H9 (cell line): ENCODE results near the gene MYH11. TPM values are rescaled to one million over a fixed set of nuclear protein-coding genes. Genes with fewer than 3 reads are reported as not detected.

ENCODE experiments used
- DNase-seq: peaks from one replicate; pipeline ENCODE4 v3.0.0-alpha.2; 2017
- H2AFZ ChIP-seq: one replicate; pipeline ENCODE4 v1.6.1; 2013; ENCODE audit warnings: mild to moderate bottlenecking, low read length, control low read depth, moderate library complexity
- H2AK5ac ChIP-seq: 2 replicates; pipeline ENCODE4 v1.6.1; 2013; ENCODE audit warnings: low read length, control low read depth, mixed read lengths; ENCODE audit not compliant: insufficient read length
- H2BK120ac ChIP-seq: one replicate; pipeline ENCODE4 v1.6.1; 2013; ENCODE audit warnings: low read depth, mild to moderate bottlenecking, low read length, control low read depth, inconsistent platforms; ENCODE audit not compliant: poor library complexity, severe bottlenecking
- H2BK12ac ChIP-seq: 2 replicates; pipeline ENCODE4 v1.6.1; 2013; ENCODE audit warnings: low read length, control low read depth, mixed read lengths, low read depth; ENCODE audit not compliant: insufficient read length
- H2BK15ac ChIP-seq: 2 replicates; pipeline ENCODE4 v1.6.1; 2013; ENCODE audit warnings: low read depth, low read length, control low read depth
- H2BK20ac ChIP-seq: one replicate; pipeline ENCODE4 v1.6.1; 2013; ENCODE audit warnings: low read depth, mild to moderate bottlenecking, low read length, control low read depth, inconsistent platforms; ENCODE audit not compliant: poor library complexity, severe bottlenecking
- H2BK5ac ChIP-seq: 2 replicates; pipeline ENCODE4 v1.6.1; 2013; ENCODE audit warnings: low read length, control low read depth, mixed read lengths; ENCODE audit not compliant: insufficient read length
- H3K14ac ChIP-seq: 2 replicates; pipeline ENCODE4 v1.6.1; 2013; ENCODE audit warnings: low read length, control low read depth; ENCODE audit not compliant: insufficient read depth
- H3K18ac ChIP-seq: 2 replicates; pipeline ENCODE4 v1.6.1; 2013; ENCODE audit warnings: low read depth, mild to moderate bottlenecking, mixed read lengths, low read length, control low read depth; ENCODE audit not compliant: insufficient read length
- H3K23ac ChIP-seq: 2 replicates; pipeline ENCODE4 v1.6.1; 2013; ENCODE audit warnings: low read length, control low read depth, mixed read lengths, low read depth; ENCODE audit not compliant: insufficient read length
- H3K23me2 ChIP-seq: 2 replicates; pipeline ENCODE4 v1.6.1; 2013; ENCODE audit warnings: low read depth, mild to moderate bottlenecking, mixed read lengths, low read length, control low read depth; ENCODE audit not compliant: insufficient read length, poor library complexity, severe bottlenecking
- H3K27ac ChIP-seq: 2 replicates; pipeline ENCODE4 v1.5.1; 2013; ENCODE audit warnings: low read length, control low read depth, mixed read lengths, low read depth; ENCODE audit not compliant: insufficient read length
- H3K27me3 ChIP-seq: 2 replicates; pipeline ENCODE4 v1.6.1; 2013; ENCODE audit warnings: low read length, control low read depth, inconsistent platforms; ENCODE audit not compliant: insufficient read depth
- H3K4ac ChIP-seq: 2 replicates; pipeline ENCODE4 v1.6.1; 2013; ENCODE audit warnings: low read depth, mild to moderate bottlenecking, control low read depth, inconsistent platforms, low read length, moderate library complexity
- H3K4me1 ChIP-seq: 2 replicates; pipeline ENCODE4 v1.6.1; 2013; ENCODE audit warnings: low read length, control low read depth, inconsistent platforms; ENCODE audit not compliant: insufficient read depth
- H3K4me2 ChIP-seq: 2 replicates; pipeline ENCODE4 v1.6.1; 2013; ENCODE audit warnings: low read length, control low read depth, mixed read lengths; ENCODE audit not compliant: insufficient read length, insufficient read depth
- H3K56ac ChIP-seq: 2 replicates; pipeline ENCODE4 v1.6.1; 2013; ENCODE audit warnings: low read depth, mild to moderate bottlenecking, mixed read lengths, low read length, control low read depth; ENCODE audit not compliant: insufficient read length
- H3K79me1 ChIP-seq: 2 replicates; pipeline ENCODE4 v1.6.1; 2013; ENCODE audit warnings: low read depth, mild to moderate bottlenecking, moderate library complexity, low read length, control low read depth, inconsistent platforms; ENCODE audit not compliant: insufficient read depth, poor library complexity, severe bottlenecking
- H3K79me2 ChIP-seq: 2 replicates; pipeline ENCODE4 v1.6.1; 2013; ENCODE audit warnings: low read length, control low read depth, inconsistent platforms; ENCODE audit not compliant: insufficient read depth
- H3K9ac ChIP-seq: 2 replicates; pipeline ENCODE4 v1.6.1; 2013; ENCODE audit warnings: low read length, control low read depth, mixed read lengths; ENCODE audit not compliant: insufficient read length; ENCODE audit errors: extremely low read depth
- H3K9me3 ChIP-seq: one replicate; pipeline ENCODE4 v1.6.1; 2013; ENCODE audit warnings: low read depth, low read length, inconsistent platforms; ENCODE audit not compliant: control insufficient read depth
- H3T11ph ChIP-seq: one replicate; pipeline ENCODE4 v1.6.1; 2013; ENCODE audit warnings: mild to moderate bottlenecking, low read length, control low read depth, inconsistent platforms
- H4K20me1 ChIP-seq: one replicate; pipeline ENCODE4 v1.6.1; 2013; ENCODE audit not compliant: control insufficient read depth, insufficient read length, insufficient read depth
- H4K5ac ChIP-seq: 2 replicates; pipeline ENCODE4 v1.6.1; 2013; ENCODE audit warnings: low read depth, mild to moderate bottlenecking, mixed read lengths, low read length, control low read depth; ENCODE audit not compliant: insufficient read length
- H4K8ac ChIP-seq: replicated peaks from 2 replicates; pipeline ENCODE4 v1.6.1; 2013; ENCODE audit warnings: low read length, control low read depth, mixed read lengths, low read depth; ENCODE audit not compliant: insufficient read length
- H4K91ac ChIP-seq: 2 replicates; pipeline ENCODE4 v1.6.1; 2013; ENCODE audit warnings: low read depth, mild to moderate bottlenecking, moderate library complexity, mixed read lengths, low read length, control low read depth; ENCODE audit not compliant: insufficient read length
- H3K27ac Mint-ChIP-seq, 3 experiments: 2 replicates in 2 of 3; 3 replicates in 1 of 3; pipeline ENCODE4 v1.8.0; 2020 to 2021; ENCODE audit warnings: mixed read lengths in 3 of 3, mild to moderate bottlenecking in 1 of 3, moderate library complexity in 1 of 3
- H3K27me3 Mint-ChIP-seq: 2 replicates; pipeline ENCODE4 v1.8.0; 2021; ENCODE audit warnings: low read depth, mild to moderate bottlenecking, moderate library complexity, mixed read lengths
- H3K36me3 Mint-ChIP-seq, 3 experiments: 2 replicates in 2 of 3; 3 replicates in 1 of 3; pipeline ENCODE4 v1.8.0; 2020 to 2021; ENCODE audit warnings: low read depth in 3 of 3, mixed read lengths in 3 of 3; ENCODE audit not compliant: insufficient read depth in 1 of 3
- H3K4me1 Mint-ChIP-seq, 2 experiments: 2 replicates each; pipeline ENCODE4 v1.8.0; 2020; ENCODE audit warnings: mixed read lengths in 2 of 2
- H3K4me3 Mint-ChIP-seq, 2 experiments: 2 replicates in 1 of 2; 3 replicates in 1 of 2; pipeline ENCODE4 v1.8.0; 2020 to 2021; ENCODE audit warnings: mild to moderate bottlenecking in 2 of 2, mixed read lengths in 2 of 2, moderate library complexity in 1 of 2
- H3K9me3 Mint-ChIP-seq, 2 experiments: 2 replicates in 1 of 2; 3 replicates in 1 of 2; pipeline ENCODE4 v1.8.0; 2020; ENCODE audit warnings: mild to moderate bottlenecking in 2 of 2, mixed read lengths in 2 of 2, moderate library complexity in 1 of 2
- CTCF ChIP-seq: fragments of 200-600 bp; sonication (generic); conservative IDR thresholded peaks from 3 replicates; pipeline ENCODE4 v1.8.0; 2021; ENCODE audit warnings: antibody characterized with exemption, mild to moderate bottlenecking
- total RNA-seq: library from RNA; stranded (reverse); gene quantifications from 2 replicates; pipeline ENCODE4 v1.2.1, GENCODE V29; 2021

Gene MYH11
- total RNA-seq, 1 experiment from 2014 or later = 0.42 TPM

DNA sequence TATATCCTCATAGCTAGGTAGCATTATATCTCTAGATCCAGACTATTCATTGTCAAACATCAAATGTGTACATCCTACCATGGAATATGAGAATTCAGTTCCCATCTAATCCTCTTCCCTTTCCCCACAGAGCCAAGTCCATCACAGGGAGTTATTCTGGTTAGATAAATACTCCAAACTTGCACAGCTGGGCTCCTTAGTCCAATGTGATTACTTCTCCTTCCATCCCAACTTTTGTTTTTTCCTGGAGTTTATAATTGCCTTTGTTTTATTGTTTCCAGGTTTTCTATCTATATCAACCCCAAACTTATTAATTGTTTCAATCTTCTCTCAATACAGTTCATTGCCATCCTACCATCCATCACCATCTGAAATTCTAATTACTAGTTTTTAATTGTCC lies 59.9 kb downstream of the MYH11 start:
- Mint-ChIP-seq H3K4me3 (no peak overlapping the region), H3K27me3 (peaks cover 2% of the 10 kb centered on the region), H3K27ac (no peak overlapping the region), H3K36me3 (peaks cover 0 to 5% (median 0%) of the 10 kb centered on the region in 3 experiments; a peak in 2 of 7 replicates), H3K4me1 (peaks cover 6 to 7% of the 10 kb centered on the region in 2 experiments), H3K9me3 (peaks cover 8 to 12% of the 10 kb centered on the region in 2 experiments; a peak in 4 of 5 replicates)
- Histone ChIP-seq H4K20me1 (no peaks in the 10 kb centered on the region), H3K4ac (no peak overlapping the region), H2AK5ac (no peak overlapping the region), H2BK120ac (no peak overlapping the region), H2AFZ (no peak overlapping the region), H3K56ac (no peak overlapping the region), H3K79me2 (no peaks in the 10 kb centered on the region), H3K9me3 (no peaks in the 10 kb centered on the region), H4K8ac (no peak overlapping the region), H2BK5ac (no peak overlapping the region), H4K91ac (no peak overlapping the region), H4K5ac (no peak overlapping the region), H3K4me2 (no peak overlapping the region), H3K79me1 (no peaks in the 10 kb centered on the region), H3K27me3 (no peaks in the 10 kb centered on the region), H3K14ac (no peak overlapping the region), H3K18ac (no peak overlapping the region), H3K4me1 (no peaks in the 10 kb centered on the region), H3K23me2 (no peaks in the 10 kb centered on the region), H3K27ac (no peak overlapping the region), H3K23ac (no peak overlapping the region), H3T11ph (no peak overlapping the region), H3K9ac (no peak overlapping the region), H2BK12ac (no peak overlapping the region), H2BK20ac (no peak overlapping the region), H2BK15ac (no peak overlapping the region)
- TF ChIP-seq CTCF = no peak
- DNase-seq = no peak
